ENCODE measurements around the gene PFKFB3.
A peak's percentile ranks its signal among the peaks of the same experiment; 100 is the strongest.
"Not testable (repeated sequence)": the region's sequence is repeated elsewhere in the genome, so short reads cannot be mapped to it uniquely, and the experiment has no call there.

The PFKFB3 gene

DNA sequence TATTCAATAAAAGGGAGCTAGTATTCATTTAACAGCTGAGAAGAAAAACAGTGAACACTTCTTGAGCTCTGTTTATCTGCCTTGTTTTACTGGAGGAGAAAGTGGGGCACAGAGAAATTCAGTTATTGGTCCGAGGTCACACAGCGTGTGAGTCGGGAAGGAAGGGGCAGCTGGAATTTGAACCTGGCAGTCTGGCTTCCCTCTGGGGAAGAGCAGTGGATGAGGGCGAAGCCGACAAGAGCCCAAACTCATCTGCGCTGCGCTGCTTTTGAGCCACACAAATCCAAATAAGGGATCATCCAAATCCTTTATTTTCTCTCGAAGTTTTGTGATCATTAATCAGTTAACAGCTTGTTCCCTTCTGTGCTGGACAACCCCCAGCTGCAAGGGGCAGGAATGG is 23.7 kb upstream of the PFKFB3 start:
- DNase-seq: no peak

DNA sequence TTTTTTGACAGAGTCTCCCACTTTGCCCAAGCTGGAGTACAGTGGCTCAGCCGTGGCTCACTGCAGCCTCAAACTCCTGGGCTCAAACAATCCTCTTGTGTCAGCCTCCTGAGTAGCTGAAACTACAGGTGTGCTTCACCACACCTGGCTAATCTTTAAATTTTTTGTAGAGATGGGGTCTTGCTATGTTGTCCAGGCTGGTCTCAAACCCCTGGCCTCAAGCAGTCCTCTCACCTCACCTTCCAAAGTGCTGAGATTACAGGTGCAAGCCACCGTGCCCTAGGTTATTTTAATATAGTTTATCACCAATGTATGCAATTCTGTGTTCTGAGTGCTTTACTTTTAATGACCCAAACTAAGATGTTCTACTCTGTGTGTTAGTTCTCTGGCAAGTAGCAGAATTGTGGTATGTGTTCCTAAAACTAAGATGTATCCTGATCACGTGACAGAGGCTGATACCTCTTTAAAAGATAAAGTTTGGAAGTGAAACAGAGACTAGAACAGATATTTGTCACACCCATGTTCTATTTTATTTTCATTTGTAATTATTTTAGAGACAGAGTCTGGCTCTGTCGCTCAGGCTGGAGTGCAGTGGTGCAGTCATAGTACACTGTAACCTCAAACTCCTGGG is 22.1 kb upstream of the PFKFB3 start:
- DNase-seq: no peak

DNA sequence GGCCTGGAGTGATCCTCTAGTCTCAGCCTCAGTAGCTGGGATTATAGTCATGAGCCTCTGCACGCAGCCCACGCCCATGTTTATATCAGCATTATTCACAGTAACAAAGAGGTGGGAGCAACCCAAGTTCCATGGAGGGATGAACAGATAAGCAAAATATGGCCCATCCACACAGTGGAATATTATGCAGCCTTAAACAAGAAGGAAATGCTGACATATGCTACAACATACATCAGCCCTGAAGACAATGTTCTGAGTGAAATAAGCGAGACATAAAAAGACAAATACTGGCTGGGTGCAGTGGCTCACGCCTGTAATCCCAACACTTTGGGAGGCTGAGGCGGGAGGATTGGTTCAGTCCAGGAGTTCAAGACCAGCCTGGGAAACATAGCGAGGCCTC is 21.5 kb upstream of the PFKFB3 start:
- no peak for DNase-seq

DNA sequence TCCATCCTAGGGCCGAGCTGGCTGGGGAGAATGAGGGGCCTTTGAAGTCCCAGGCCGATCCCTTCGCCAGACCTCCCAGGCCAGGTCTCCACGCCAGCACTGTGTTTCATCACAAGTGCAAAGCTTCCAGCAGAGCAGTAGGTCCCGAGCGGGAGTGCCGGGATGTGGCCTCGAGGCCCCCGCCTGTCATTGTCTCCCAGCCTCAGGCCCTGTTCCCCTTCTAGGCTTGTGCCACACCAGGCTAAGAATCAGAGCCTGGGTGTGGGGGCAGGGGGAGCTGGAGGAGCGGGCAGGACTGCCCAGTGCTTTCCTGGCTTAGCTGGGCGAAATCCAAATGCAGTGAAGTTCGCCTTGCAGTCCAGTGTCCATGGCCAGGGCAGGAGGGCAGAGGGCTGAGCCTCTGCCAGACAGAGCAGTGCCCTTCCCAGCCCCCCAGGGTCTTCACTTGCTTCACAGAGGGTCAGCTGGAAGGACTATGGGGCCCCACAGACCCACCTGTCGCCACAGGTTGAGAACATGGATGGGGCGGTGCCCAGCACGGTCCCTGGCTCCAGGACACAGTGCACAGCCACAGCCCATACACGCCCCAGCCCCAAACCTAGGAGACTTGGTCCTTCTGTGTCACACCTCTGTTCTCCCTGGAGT is 20.2 kb upstream of the PFKFB3 start:
- no peak for DNase-seq

DNA sequence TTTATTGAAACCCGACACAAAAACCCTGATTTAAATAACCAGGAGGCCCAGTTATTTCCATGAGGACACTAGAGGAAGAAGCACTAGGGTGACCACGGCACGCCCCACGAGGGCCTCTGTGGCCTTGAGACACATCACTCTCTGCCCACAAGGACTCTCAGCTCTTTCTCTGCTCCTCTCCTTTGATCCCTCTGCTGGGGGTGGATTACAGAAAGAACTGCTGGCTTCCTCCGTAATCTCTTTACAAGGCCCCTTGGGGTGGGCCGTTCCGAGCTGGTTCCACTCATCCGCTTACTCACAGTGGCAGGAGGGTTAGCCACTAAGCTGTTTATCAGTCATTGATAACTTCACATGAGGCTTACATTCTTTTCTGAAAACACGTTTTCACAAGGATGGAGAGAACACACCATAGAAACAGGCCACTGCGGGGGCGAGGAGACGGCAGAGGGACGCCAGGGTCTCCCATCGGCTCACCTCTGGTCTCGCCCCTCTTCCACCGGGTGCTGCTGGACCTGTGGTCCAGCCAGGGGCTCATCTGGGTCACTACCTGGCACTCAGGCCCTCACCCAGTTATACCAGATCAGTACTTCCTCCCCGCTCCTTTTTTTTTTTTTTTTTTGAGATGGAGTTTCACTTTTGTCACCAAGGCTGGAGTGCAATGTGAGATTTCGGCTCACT is 17.6 kb upstream of the PFKFB3 start:
- peak; percentile 63 for DNase-seq

DNA sequence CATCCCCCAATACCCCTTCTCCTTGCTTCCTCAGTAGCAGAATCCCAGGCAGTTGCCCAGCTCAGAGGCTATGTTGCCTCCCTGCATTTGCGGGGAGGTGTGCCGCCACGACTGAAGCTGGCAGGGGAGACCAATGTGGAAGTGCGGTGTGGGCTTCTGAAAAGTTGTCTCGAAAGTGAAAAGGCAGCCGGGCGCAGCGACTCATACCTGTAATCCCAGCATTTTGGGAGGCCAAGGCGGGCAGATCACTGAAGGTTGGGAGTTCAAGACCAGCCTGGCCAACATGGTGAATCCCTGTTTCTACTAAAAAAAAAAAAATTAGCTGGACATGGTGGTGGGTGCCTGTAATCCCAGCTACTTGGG is 15.9 kb upstream of the PFKFB3 start:
- no peak for DNase-seq

DNA sequence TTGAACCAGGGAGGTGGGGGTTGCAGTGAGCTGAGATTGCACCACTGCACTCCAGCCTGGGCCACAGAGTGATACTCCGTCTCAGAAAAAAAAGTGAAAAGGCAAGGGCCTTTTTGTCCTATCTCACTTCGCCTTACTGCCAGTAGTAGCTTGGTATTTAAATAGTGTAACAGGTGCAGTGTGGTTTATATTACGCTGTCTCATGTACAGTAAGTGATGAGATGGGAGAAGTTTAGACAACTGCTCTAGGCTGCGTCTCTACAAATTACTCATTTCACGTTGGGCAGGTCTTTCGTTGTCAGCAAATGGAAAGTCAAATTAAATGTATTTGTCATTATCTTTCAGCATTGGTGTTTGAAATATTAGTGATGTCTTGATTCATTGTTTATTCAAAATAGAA is 15.5 kb upstream of the PFKFB3 start:
- no peak for DNase-seq

DNA sequence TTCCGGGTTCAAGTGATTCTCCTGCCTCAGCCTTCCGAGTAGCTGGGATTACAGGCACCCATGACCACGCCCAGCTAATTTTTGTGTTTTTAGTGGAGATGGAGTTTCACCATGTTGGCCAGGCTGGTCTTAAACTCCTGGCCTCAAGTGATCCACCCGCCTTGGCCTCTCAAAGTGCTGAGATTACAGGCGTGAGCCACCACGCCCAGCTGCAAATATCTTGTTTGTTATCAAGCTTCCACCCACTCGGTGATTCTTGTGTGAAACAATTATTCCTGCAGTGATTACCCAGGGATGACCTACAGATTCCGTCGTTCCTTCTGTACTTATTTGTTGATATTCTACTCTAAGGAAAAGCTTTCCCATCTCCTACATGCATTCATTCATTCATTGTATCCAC is 12.7 kb upstream of the PFKFB3 start:
- not testable (repeated sequence) for DNase-seq

DNA sequence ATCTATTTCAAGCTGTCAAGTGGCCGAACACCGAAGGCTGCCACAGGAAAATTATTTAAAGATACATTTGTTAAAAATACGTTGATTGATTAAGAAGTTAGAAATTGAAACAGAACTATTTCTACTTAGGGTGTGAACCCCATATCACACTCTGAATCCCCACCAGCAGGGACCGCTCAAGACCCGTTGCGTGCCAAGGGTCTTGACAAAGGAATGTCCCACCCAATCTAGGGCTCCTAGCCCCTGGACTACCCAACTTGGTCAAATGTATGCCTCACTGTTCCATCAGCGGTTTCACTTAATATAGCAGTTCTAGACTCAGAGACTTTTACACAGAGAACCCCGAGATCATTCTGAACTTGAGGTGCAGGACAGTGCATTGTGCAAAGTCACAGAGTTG is 11.6 kb upstream of the PFKFB3 start:
- no peak for DNase-seq

DNA sequence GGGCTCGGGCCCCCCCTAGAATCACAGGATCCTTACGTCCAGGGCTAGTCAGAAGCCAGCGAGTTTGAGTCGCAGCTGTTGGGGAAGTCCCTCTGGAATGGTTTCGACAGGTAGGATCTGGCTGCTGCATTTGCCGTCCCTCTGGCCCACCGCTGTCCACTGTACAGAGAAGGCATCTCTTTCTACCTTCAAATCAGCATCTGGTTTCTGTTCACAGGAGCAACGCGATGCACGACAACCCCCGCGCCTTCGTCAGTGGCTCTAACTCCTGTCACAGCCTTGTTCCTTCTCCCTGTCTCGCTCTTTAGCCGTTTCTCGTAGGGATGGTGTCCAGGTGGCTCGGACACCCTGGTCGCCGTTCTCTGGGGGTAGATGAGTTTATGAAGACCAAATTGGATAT is 11.2 kb upstream of the PFKFB3 start:
- DNase-seq: no peak

DNA sequence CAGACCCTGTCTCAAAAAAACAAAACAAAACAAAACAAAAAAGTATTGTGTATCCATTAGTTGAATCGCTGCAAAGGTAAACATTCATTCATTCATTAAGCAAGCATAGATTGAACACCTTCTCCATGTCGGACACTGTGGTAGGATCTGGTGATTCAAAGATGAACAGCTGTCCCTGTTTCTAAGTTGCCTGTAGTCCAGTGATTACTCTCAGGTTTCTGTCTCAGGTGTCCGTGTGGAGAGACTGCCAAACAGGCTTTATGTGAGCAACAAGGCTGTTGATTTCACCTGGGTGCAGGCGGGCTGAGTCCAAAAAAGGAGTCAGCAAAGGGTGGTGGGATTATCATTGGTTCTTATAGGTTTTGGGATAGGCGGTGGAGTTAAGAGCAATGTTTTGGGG is 9.4 kb upstream of the PFKFB3 start:
- DNase-seq: not testable (repeated sequence)

DNA sequence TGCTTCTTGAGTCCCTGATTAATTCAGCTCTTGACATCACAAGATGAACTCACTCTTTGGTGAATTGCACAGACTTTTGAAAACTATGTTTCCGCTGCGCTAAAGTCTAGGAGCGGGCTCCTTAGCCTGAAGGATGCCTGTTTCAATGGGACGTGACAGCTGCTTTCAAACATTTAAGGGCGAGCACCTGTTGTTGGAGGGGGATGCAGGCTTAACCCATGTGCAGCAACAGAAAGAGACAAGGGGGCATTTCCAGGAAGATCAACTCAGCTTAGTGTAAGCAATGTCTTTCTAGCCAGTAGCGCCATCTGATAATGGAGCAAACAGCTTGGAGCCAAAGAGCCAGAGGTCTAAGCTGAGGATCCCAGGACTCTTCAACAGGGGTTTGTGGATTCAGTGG is 8.4 kb upstream of the PFKFB3 start:
- DNase-seq: no peak

DNA sequence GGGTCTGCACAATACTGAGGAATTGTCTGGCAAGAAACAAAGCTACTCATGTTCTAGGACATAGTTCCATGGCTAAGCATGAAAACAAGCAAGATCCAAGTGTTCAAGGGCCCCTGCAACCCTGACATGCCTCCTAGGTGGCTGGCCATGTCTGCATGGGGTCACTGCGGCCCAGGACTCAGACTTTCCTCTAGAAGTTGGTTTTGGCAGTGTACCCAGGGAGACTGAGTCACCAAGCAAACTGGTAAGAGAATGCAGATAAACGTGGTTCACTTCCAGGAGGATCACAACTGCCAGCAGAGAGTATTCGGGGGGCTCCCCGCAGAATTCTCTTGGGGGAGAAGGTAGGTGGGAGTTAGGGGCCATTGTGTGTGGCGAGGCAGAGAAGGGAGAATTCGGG is 7.4 kb upstream of the PFKFB3 start:
- no peak for DNase-seq

DNA sequence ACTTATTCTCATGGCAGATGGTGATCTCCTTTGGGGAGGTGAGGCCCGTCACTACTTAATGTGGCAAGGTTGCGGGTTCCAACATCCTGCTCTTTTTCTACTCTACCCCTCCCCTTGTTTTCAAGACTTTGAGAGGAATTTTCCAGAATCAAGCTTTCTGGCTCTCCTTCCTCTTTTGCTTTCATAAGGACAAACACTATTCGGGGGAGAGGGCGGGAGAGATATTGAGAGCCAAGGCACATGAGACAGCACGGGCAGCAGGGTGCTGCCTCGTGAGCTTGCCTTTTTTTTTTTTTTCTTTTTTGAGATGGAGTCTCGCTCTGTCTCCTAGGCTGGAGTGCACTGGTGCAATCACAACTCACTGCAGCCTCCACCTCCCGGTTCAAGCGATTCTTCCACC is 6.9 kb upstream of the PFKFB3 start:
- DNase-seq: no peak

DNA sequence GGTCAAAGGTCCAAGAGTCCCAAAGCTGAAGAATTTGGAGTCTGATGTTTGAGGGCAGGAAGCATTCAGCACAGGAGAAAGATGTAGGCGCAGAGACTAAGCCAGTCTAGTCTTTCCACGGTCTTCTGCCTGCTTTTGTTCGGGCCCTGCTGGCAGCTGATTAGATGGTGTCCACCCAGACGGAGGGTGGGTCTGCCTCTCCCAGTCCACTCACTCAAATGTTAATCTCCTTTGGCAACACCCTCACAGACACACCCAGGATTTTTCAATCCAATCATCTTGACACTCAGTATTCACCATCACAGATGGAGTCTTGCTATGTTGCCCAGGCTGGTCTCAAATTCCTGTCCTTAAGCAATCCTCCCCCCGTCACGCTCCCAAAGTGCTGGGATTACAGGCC is 6.2 kb upstream of the PFKFB3 start:
- not testable (repeated sequence) for DNase-seq

DNA sequence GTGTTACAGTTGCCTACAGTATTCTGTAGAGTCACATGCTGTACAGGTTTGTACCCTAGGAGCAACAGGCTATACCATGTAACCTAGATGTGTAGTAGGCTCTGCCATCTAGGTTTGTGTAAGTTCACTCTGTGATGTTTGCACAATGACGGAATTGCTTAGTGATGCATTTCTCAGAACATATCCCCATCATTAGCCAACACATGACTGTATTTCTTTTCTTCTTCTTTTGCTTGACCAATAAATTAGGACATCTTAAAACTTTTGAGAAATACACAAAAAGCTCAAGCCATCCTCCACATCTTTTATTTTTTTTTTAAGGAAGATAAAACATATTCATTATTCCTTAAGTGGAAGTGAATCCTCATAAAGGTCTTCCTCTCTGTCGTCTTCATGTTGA is 5.4 kb upstream of the PFKFB3 start:
- no peak for DNase-seq

DNA sequence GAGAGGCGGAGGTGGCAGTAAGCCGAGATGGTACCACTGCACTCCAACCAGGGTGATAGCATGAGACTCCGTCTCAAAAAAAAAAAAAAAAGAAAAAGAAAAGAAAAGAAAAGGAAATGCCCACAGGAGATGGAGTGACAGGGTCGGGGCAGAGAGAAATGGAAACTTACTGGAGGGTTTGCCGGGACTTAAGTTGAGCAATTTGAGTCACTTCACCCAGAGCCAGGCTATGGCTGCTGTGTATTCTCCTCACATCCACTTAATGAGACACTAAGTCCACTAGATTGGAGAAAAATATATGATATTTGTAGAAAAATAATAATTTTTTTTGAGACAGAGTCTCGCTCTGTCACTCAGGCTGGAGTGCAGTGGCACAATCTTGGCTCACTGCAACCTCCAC is 4.6 kb upstream of the PFKFB3 start:
- no peak for DNase-seq

DNA sequence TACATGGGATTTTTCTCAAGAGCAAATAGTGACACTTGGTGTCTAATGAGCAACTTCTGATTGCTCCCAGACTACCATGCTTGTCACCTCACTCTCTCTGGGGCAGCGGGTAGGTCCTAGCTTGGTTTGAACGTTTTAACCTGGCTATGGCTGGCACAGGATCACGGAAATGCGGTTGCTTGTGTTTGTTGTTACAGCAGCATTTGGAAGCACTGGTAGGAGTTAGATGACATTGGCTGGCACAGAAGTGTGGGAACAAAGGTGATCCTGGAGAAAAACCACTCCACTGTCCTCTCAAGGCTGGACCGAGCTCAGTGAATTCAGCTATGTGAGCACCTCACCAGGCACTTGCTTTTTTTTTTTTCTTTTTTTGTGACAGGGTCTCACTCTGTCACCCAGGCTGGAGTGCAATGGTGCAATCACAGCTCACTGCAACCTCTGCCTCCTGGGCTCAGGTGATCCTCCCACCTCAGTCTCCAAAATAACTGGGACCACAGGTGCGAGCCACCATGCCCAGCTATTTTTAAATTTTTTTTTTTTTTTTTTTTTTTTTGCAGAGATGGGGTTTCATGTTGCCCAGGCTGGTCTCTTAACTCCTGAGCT is 3.5 kb upstream of the PFKFB3 start:
- DNase-seq: no peak

DNA sequence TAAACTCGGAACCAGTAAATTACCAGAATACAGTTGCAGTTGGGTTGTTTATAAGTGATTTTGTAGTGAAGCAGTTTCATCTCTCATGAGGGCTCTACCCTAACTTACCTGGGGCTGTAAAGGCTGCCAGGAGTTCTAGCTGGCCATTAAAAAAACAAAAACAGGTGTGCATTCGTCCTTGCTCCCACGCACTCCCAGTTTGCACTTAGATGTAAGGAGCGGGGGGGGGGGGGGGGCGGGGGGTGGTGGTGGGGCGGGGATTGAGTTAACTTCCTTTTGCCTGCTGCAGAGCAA is 2.3 kb upstream of the PFKFB3 start:
- DNase-seq: no peak

DNA sequence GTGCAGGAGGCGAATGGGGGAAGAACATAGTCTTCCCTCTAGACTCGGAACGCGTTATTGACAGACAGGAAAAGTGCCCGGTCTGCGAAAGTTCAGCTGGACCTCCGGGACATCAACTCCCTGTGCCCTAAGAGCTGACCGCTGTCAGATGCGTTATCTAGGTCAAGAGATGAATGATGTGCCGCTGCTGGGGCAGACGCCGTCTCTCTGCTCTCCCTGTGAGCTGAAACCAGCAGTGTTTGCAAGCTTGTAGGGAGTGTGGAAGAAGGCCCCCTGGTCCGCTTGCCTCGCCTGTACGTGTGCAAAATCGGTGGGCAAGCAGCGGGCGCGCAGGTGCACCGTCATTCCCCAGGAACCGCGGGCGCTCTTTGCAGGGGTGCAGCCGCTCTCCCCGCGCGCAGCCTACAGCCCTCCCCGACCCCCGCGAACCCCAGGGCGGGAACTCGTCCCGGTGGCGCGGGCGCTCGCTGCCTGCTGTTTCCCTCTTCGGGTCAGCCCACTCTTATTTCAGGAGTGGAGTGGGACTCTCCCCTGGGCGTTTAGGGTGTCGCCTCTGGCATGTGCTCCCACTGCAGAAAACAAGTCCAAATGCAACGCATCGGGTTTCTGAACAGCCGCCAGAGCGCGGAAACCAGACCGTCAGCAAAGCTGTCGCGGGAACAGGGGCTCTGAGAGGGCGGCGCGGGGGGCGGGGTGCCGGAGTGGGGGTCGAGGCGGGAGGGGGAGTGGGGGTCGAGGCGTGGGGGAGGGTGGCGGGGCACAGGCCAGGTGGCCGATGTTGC is 1.8 kb upstream of the PFKFB3 start:
- no peak for DNase-seq

DNA sequence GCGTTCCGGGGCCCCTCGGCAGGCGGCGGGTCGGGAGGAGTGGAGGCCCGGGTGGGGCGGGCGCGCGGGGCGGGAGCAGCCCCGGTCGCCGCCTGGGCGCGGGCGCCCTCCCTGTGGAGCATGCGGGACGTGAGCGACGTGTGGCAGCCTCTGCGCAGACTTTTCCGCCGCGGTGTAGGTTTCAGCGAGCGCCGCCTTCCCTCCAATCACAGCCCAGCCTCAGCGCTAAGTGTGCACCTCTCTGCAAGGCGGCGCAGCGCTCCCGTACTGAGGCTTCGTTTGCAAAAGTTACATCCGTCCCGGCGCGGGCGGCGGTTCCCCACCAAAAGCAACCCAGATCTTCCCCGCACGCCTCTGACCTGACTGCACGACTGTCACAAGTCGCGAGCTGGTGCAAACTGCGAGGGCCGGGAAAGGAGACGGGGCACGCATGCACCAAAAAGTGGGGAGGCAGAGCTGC is 1.2 kb upstream of the PFKFB3 start:
- no peak for DNase-seq

DNA sequence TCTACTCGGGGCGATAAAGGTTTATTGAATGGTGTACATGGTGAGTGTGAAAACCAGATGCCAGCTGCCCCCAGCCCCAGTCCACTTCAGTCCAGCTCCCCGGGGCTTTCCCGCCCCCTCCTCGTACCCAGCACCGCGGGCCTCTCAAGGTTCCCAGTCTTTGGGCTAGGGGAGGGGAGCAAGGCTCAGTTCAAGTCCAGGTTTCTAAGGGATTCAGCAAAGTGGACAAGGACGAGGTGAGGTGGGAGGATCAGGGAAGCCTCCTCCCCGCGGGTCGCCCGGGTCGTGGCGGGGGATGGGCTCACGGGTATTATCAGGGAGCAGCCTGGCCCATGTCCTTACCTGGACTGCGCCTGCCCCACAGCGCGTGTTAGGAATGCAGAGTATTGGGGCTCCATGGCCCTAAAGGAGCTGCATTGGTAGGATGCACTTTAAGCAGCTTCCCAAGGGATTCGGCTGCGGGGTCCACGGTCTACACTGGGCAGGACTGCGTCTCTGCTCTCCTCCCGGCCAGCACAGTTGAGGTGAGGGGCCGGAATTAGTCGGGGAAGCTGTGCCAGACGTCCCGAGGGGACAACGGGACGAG is 541 bp upstream of the PFKFB3 start:
- no peak for DNase-seq

Measured in T1000 (cell line).